ENCODE results near the gene CBLB.

CBLB gene

DNA sequence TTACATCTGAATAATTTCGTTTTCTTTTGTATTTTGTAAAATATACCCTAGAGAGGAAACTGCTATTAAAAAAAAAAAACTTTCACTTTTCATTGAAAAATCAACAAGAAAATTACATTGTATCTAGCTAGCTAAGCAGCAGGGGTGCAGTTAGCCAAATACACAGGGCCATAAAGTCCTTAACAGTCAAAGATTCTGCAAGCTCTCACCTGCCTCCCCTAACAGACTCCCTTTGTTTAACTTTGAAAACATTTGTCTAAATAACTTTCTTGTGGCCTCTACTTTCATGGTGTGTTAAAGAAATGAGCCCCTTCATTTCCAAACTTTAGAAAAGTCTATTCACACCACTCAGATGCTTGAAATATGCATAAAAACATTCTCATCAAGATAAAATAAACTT lies 23.3 kb downstream of the CBLB start:
- DNase-seq: peak; percentile 95

DNA sequence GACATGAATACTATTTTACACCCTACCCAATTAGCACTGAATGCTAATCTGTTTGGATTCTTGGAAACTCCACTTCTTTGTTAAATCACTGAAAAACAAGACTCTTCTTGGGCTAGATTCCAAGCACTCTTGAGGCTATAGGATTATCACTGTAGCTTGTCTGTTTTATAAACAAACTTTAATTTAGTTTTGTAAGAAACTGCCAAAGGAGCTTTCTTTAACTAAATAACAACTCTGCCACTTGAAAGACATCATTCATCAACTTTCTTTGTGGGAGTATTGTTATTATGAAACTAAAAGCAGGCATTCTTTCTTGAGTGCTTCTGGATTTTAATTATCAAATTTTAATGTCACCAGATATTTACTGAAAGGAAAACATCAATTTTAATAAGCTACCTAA lies 24.1 kb downstream of the CBLB start:
- no peak for DNase-seq

GRCh38 chr3:105843994-105844393 lies 24.8 kb downstream of the CBLB start:
- DNase-seq: no peak

DNA sequence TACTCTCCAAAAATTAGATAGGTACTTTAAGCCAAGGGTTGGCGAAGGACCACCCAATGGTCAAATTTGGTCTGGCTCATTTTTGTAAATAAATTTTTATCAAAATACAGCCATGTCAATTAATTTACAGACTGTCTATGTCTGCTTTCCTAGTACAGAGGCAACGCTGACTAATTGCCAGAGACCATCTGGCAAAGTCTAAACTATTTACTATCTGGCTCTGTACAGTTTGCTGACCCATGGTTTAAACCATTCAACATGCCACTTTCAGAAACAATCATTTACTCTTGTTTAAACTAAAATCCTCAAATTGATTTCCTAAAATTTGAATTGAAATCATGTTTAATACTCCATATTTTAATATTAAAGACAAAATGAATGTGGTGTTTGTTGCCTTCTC lies 25.9 kb downstream of the CBLB start:
- no peak for DNase-seq

DNA sequence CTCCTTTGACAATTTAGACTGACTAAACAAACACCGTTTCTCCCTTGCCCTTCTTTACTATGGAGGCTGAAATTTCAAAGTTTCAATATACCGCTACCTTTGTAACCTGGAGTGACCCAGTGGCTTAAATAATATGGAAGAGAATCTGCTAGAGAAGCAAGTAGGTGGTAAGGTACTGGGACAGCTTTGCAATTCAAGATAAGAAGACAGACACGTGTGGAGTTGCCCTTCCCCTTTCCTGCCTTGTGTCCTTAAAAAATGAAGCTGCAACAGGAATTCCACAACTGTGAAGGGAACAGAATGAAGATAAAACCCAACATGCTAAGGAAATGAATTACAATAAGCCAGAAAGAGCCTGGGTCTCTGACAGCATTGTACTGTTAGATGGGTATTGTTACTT lies 26.4 kb downstream of the CBLB start:
- DNase-seq: no peak

- no peak for DNase-seq
Observed at GRCh38 chr3:105837947-105838346, 30.9 kb downstream of the CBLB start.

GRCh38 chr3:105837143-105837740 lies 31.6 kb downstream of the CBLB start:
- no peak for DNase-seq

- no peak for DNase-seq
Observed at GRCh38 chr3:105836533-105836932, 32.3 kb downstream of the CBLB start.

GRCh38 chr3:105835606-105836005 lies 33.2 kb downstream of the CBLB start:
- DNase-seq: no peak

GRCh38 chr3:105834768-105835167 lies 34.0 kb downstream of the CBLB start:
- DNase-seq: no peak

GRCh38 chr3:105832644-105833043 lies 36.2 kb downstream of the CBLB start:
- DNase-seq: no peak

DNA sequence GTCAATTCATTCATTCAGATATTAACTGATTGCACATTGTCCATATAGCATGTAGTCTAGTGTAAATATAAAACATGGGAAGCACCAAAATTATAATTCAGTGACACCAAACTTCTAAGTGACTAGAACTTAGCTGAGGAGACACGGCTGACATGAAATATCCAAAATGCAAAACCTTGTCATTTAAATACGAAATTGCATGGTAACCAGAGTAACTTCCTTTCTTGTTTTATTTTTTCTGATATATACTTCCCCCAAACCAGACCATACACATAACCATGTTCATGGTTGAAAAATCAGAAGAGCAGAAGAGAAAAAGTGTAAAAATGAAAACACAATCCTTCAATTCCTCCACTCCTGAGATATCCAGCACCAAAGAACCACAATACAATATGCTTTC lies 38.0 kb downstream of the CBLB start:
- no peak for DNase-seq

DNA sequence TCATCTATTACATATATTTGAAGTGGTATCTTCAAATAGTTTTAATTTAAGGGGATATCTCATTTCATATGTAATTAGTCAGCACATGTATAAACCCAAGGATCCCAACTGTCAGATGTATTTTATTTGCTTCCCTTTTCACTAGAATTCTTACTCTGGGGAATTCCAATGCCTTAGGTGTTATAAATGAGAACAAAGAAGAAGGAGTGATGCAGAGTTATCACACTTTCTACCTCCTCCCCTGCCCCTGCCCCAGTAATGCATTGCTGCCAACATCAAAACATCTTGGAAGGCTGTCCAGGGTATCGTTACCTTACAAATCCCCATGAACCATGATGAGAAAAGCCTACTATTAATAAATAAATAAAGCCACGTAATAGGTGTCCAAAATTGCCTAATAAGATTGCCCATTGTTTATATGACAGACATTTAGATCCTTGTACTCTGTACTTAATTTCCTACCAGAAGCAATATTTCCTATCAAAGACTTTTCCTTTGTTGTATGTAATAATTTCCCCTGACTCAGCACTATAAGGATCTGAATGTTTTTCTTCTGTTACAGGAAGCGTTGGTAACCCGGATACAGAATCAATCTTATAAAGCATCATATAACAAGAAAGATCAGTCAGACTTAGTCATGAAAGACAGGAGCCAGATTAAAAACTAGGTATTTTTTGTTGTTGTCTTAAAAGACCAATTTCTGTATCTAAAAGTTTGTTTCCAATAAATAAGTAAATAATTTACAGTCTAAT lies 38.8 kb downstream of the CBLB start:
- DNase-seq: no peak

DNA sequence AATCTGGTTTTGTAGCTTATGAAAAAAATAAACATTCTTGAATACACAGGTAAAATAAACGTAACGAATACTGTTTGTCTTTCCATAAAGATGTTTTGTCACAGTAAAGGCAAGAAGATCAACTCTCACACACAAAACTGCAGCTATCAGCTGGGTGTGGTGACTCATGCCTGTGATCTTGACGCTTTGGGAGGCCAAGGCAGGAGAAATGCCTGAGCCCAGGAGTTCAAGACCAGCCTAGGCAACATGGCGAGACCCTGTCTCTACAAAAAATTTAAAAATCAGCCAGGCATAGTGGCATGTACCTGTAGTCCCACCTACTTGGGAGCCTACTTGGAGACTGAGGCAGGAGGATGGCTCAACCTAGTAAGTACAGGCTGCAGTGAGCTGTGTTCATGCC lies 39.6 kb downstream of the CBLB start:
- no peak for DNase-seq

- no peak for DNase-seq
Observed at GRCh38 chr3:105828703-105829102, 40.1 kb downstream of the CBLB start.

GRCh38 chr3:105827959-105828358 lies 40.9 kb downstream of the CBLB start:
- DNase-seq: no peak

- no peak for DNase-seq
Observed at GRCh38 chr3:105826778-105827634, 41.8 kb downstream of the CBLB start.

- no peak for DNase-seq
Observed at GRCh38 chr3:105824129-105824528, 44.7 kb downstream of the CBLB start.

DNA sequence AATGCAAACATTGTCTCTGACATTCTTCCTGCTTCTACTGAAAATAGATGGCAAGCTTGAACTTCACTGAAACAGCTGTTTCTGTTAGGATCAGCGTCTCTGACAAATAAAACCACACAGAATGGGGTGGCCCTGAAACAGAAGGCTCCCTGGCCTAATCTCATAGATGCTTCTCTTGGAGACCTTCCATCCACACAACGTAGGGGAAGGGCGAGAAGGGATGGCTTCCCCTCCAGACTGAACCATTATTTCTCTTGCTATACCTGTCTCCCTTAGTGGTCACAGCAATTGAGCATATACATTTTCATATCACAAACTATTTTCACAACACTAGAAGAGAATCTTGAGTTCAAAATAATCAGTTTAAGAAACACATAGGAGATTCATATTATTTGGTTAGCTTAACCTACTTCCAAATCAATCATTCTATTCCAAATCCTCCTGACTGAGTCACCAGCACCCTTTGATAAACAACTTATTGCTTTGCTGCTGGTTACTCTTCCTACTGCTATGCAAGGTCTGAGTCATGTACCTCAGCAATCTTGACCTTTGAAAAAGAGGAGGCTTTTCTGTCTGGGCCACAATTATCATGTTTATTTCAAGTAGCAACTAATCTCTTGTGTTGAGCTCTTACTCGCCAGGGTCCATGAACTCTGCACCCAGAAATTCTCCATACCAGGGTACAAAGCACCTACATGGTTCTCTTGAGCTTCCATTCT lies 45.5 kb downstream of the CBLB start:
- no peak for DNase-seq

- no peak for DNase-seq
Observed at GRCh38 chr3:105822171-105823123, 46.4 kb downstream of the CBLB start.

- DNase-seq: no peak
Observed at GRCh38 chr3:105821433-105821832, 47.4 kb downstream of the CBLB start.

DNA sequence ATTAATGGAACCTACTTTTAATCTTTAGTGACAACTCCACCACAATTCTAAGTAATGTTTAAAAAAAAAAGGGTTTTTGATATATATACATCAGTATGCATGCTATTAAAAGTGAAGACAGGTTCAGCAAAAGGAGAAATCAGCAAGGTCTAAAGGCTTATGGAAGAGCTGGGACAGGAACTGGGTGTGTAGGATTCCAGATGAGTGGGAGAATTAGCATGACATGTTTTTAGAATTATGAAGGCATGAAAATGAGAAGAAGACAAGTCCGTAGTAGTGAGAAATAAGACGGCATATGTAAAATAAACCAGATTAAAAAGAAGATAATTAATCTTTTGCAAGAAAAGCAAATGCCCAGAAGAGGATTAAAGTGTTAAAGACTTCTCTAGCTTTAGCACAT lies 52.0 kb downstream of the CBLB start:
- DNase-seq: no peak

Measured in NCI-H146 (cell line).